Urothelium cell line (cell line): ENCODE data around the gene R3HDM2.
A peak's percentile ranks its signal among the peaks of the same experiment; 100 is the strongest.
"Not testable (repeated sequence)": the region's sequence is repeated elsewhere in the genome, so short reads cannot be mapped to it uniquely, and the experiment has no call there.

Source experiments
- DNase-seq: peaks from one replicate; pipeline ENCODE4 v3.0.0; 2011; ENCODE audit warnings: low spot score, mixed read lengths
- FAIRE-seq: peaks from 2 replicates; lab custom pipeline; 2011; peaks lifted over from hg19 to GRCh38; lab: Jason Lieb, UNC

Gene R3HDM2

DNA sequence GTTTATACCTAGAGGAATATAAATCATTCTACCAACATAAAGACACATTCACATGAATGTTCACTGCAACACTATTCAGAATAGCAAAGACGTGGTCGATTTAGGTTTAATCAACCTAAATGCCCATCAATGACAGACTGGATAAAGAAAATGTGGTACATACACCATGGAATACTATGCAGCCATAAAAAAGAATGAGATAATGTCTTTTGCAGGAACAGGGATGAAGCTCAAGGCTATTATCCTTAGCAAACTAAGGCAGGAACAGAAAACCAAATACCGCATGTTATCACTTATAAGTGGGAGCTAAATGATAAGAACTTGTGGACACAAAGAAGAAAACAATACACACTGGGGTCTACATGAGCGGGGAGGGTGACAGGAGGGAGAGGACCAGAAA, 94.5 kb downstream of the R3HDM2 start:
- FAIRE-seq, DNase-seq: not testable (repeated sequence)

DNA sequence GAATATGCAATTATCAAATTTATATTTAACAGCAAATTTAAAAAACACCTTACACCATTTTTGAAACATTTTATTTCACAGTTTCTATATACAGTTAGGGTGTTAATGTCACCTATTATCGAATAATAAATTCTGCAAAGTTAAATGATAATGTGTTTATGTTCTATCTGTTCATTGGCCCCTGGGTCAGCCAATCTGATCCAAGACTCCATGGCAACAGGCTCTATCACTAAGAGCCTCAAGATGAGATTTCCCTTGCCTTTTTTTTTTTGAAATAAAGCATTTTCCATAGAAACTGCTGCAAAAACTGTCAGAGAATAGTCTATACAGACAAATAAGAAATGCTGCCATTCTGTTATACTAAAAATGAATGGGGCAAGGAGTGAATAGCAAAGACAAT, 96.6 kb downstream of the R3HDM2 start:
- DNase-seq (no peak), FAIRE-seq (no peak)

DNA sequence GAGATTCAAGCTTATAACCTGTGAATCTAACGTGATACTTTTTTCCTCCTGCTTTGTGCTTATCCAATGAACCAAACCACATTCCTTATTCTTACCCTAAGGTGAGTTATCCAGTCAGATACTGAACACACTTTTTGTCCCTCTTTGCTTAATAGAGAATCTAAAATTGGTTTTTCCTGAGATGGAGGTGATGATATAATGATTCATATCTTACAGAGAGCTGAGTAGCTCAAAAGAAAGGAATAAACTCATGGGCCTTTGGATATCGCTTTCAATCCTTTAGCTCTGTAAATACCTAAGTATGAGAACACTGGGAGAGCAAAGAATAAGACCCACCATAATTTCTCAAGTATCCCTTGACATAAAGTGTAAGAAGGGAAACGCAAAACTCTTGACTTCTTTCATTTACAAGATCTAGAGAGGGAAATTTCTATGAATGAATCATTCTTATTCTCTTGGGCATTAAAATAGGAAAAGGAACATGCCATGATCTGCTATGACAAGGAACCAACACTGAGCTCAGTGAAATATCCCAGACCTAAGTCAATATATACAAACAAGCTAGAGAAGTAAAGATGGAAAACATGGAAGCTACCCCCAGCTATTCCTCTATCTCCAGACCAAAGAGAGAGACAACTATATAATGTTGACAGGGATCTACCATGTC, 98.1 kb downstream of the R3HDM2 start:
- no peak for DNase-seq

DNA sequence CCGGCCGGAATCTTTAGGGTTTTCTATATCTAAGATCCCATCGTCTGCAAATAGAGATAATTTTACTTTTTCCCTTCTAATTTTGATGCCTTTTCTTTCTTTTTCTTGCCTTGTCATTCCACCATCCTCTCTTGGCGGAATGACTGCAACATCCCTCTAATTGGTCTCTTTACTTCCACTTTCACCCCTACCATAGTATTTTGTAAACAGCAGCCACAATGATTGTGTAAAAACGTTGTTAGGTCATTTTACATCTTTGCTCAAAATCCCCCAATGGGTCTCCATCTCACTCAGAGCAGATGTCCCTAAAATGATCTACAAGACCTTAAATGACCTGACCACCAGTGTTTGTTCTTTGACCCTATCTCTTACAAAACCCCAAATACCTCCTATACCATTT, 99.9 kb downstream of the R3HDM2 start:
- no peak for FAIRE-seq
- no peak for DNase-seq

More for the DNA sequence above, 98.1 kb downstream of the R3HDM2 start:
- FAIRE-seq: no peak

DNA sequence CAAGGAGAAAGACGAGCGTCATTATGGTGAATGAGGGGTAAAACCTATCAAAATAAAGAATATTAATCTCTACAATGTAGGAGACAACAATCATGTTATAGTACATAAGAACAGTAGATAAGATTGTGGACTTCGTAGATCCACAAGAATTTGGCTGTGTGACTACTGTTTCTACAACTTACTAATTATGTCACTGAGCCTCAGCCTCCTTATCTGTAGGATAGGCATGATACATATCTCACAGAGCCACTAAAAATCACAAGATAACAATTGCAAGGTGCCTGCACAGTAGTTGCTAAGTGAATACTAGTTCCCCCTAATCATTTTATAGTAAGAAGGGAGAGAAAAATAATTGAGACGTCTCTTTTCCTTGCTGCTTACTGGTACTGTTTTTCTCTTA, 101.6 kb downstream of the R3HDM2 start:
- FAIRE-seq (no peak), DNase-seq (no peak)

DNA sequence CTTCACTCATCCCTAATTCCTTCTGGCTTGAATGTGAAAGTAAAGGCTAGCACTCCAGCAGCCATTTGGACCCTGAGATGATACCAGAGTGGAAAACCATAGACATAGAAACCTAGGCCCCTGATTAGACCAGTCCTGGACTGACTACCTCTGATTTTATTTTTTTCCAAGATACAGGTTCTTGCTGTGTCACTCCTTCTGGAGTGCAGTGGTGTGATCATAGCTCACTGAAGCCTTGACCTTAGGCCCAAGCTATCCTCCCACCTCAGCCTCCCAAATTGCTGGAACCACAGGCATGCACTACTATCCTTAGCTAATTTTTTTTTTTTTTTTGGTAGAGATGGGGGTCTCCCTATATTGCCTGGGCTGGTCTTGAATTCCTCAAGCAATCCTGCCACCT, 105.4 kb downstream of the R3HDM2 start:
- no peak for FAIRE-seq
- DNase-seq: no peak

DNA sequence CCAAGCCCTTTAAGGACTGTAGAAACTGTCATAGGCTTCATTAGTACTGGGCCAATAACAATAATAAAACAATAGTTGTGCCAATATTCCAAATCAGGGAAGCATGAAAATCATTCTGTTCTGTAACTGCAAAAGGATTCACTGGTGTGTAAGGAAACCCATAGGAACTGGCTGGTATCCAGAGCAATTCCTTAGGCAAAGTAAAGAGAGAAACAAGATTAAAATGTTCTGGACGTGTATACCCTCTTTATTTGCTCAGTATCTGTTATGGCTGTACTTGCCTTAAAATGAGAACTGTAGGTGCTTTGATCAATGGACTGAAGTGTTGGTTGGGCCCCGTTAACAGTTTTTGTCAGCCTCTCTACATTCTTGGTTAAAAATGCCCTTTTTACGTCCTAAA, 107.4 kb downstream of the R3HDM2 start:
- DNase-seq: no peak
- FAIRE-seq: no peak

DNA sequence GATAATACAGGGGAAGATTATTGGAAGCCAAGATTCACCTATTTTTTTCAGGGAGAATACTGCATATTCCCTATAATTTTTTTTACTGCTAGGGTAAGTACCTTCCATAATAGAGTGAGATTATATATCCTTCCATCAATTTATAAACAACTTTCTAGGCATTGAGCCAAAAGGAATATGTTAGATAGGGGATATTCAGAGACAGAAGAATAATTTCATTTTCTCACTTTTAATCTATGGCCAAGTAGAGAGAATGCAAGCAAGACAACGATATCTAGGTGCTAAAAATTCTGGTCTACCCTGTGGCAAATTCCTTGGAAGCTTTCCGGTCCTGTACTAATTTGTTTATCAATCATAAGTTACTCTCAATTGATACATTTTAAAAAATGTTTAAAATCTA, 110.2 kb downstream of the R3HDM2 start:
- FAIRE-seq: no peak

DNA sequence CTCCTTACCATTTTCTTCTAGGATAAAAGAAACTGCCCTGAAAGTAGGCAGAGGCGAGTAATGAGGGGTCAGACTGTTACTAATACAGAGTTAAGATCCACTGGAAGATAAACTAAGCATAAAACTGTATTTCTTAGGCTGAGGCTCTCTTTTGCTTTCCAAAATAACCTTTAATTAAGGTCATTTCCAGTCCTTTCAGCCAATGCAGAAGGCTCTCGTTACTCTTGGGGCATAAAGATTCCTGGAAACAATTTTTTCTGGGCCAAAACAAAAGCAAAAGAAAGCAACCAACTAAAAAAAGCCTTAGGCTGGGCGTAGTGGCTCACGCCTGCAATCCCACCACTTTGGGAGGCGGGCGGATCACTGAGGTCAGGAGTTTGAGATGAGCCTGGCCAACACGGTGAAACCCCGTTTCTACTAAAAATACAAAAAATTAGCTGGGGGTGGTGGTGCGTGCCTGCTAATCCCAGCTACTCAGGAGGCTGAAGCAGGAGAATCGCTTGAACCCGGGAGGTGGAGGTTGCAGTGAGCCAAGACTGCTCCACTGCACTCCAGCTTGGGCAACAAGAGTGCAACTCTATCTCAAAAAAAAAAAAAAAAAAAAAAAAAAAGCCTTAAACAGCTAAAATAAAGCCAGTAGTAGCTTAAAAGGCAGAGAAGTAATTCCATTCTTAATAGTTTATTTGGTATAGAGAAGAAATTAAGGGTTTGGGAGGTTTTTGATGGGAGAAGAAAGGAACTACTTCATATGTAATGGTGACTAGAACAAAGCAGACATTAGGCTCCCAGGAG, 111.0 kb downstream of the R3HDM2 start:
- FAIRE-seq (no peak), DNase-seq (no peak)

More for the DNA sequence above, 110.2 kb downstream of the R3HDM2 start:
- DNase-seq: no peak

DNA sequence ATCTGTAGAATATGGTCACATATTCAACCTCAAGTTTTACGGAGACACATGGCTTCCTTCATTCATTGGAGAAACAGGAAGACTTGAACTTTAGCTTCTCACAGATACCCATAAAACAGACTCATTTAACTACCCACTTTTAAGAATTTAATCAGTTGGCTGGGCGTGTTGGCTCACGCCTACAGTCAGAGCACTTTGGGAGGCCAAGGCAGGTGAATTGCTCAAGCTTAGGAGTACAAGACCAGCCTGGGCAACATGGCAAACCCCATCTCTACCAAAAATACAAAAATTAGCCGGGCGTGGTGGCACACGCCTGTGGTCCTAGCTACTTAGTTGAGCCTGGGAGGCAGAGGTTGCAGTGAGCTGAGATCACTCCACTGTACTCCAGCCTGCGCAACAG, 115.2 kb downstream of the R3HDM2 start:
- no peak for FAIRE-seq

DNA sequence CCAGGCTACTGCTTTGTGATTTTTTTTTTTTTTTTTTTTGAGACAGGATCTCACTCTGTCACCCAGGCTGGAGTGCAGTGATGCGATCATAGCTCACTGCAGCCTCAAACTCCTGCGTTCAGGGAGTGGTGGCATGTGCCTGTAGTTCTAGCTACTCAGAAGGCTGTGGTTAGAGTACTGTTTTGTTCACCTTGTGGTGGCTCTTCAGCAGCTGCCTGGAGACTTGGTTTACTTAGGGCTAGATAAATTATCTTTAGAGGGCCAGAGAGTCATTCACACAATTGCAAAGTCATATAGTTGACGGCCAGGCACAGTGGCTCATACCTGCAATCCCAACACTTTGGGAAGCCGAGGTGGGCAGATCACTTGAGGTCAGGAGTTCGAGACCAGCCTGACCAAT, 118.6 kb downstream of the R3HDM2 start:
- not testable (repeated sequence) for DNase-seq, FAIRE-seq

More for the DNA sequence above, 115.2 kb downstream of the R3HDM2 start:
- DNase-seq: no peak

DNA sequence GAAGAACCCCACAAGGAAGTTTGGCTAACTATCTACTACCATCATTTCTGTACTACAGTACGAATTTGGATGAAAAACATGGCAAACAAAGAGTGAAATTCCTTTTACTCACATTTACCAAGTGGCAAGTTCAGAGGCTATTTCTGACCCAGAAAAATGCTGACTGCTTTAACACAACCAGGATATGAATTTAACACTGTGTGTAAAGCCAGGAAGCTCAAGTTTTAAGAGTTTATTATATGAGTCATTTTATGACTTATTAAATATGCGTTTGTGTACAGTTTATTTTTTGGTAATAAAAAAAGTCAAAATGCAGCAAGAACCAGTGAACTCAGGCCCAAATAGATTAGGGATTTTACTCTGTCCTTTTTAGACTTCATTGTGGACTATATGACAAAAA, 121.4 kb downstream of the R3HDM2 start:
- DNase-seq (no peak), FAIRE-seq (no peak)

DNA sequence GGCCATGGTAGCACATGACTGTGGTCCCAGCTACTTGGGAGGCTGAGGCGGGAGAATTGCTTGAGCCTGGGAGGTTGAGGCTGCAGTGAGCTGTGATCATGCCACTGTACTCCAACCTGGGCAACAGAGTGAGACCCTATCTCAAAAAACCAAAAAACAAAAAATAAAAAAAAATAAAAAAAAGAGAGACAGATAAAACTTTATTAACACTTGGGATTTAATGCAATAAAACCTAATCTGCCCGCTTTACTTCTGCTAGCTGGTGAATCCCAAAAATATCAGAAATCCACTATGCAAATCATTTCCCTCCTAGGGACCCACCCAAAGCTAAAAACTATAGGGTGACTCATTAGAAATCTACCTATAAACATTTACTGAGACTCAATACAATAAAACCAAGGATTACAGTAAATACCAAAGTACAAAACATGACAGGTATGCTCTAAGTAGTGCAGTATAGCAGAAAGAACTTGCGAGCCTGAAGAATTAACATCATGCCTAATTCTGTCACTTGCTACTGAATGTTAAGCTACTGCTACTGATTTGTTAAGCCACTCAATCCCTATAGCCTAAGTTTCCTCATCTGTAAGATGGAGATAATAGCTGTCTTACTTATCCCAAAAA, 129.8 kb downstream of the R3HDM2 start:
- FAIRE-seq: no peak

DNA sequence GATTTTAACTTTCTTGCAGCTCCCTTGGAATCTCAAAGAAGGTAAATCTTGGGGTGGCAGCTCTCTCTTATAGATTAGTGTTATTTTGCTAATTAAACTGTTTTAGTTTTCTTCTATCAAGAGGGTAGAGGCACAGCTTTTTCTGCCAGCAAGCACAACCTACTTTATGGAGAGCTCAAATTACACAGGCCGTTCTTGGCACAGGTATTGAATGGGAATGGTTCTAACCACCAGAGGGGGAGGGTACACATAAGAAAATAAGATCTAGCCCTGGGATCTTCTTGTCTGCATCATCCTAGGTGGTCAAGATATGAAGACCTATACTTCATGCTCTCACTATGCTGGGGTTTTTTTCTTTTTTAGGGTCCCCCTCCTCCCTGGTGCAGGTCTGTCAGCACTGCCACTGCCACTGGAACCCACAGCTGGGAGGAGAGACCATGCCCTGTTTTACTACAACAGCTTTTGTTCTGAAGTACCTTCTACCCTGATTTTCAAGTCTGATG, 131.3 kb downstream of the R3HDM2 start:
- FAIRE-seq: no peak
- DNase-seq: no peak

More for the DNA sequence above, 129.8 kb downstream of the R3HDM2 start:
- DNase-seq: no peak

DNA sequence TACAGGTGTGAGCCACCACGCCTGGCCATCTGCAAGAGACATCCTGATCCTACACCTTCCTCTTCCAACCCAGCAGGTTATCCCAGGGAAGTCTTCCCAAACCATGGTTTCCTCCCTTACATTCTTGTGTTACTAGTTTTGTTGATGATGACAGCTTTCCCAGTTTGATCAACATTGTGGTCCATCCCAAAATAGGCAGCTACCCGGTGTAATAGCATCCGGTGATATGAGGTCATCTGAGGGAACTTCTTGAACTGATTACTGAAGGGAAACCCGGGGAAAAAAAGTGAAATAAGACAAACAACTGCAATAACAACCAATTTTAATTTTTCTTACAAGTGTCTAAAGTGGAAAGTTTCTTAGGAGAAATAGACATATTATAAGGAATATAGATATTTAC, 134.6 kb downstream of the R3HDM2 start:
- DNase-seq: no peak
- no peak for FAIRE-seq

DNA sequence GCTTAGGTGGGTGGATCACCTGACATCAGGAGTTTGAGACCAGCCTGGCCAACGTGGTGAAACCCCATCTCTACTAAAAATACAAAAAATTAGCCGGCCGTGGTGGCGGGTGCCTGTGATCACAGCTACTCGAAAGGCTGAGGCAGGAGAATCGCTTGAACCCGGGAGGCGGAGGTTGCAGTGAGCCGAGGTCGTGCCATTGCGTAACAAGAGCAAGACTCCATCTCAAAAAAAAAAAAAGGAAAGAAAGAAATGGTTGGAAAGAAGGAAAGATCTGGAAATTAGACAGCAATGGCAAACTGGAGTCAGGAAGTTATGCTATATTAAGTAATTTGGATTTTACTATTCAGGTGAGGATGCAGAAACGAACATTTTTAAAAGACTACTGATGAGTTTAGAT, 148.8 kb downstream of the R3HDM2 start:
- not testable (repeated sequence) for FAIRE-seq, DNase-seq

DNA sequence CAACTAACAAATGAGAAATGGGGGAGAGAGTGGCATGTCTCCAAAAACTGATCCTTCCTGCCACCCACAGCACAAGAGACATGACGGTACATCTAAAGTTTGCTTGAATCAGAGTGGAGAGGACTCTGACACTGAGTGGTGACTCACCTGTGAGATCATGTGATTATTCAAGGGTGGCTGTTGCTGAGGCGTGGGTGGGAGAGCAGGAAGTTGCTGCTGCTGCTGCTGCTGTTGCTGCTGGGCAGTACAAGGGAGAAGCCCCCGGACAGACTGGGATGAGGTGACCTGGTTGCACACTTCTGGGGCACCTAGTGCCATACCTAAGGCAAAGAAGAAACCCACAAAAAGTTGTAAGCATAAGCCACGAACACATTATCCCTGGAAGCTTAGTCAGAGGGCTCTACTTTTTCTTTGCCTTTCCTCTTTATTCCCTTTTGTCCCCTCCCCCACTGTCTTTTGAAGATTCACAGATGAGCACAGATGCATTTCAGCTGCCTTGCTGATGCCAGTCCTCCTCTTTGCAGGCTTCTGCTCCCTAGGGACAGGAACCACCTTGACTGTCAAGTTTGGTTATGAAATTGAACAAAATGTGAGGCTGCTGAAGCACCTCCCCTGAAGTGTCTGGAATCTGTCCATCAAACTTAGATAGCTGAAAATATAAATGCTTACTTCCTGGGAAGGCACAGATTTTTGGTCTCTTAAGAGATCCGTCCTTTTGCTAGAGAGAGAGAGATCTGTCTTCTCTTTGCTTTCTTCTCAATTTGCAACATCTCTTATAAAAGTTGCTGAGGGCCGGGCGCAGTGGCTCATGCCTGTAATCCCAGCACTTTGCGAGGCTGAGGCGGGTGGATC, 150.4 kb downstream of the R3HDM2 start:
- peak; percentile 27 for FAIRE-seq

DNA sequence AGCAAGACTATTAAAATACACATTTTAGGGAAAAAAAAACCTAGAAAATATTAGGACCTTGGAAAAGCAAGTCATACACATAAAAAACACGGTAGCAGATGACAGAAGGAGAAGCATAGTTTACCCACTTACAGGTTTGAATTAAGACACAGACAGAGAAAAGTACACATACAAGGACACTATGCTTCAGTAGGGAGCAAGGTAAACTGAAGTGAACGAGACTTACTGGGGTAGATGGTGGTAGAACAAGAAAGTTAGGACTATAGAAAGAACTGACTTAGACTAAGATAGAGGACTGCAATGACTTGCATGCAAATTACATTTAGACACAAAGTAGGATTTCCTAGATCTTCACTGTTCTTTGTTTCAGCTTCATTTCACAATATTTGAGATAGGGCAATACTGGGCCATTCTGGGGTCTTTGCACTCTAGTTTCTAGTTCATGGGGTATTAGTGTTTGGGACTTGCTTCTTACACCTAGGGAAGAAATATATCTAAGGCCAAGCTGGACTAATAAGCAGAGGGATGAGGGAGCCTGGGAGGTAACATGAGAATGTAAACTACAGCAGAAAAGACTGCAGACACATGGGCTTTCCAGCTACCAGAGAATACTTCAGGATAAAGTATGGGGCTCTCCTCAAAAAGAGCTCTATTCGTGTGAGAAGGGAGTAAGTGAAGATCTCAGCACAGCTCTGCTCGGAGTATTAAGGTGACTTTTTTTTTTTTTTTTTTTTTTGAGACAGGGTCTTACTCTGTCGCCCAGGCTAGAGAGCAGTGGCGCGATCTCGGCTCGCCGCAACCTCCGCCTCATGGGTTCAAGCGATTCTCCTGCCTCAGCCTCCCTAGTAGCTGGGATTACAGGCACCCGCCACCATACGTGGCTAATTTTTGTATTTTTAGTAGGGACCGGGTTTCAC, 152.1 kb downstream of the R3HDM2 start:
- DNase-seq (no peak), FAIRE-seq (no peak)

More for the DNA sequence above, 150.4 kb downstream of the R3HDM2 start:
- DNase-seq: peak; percentile 87

DNA sequence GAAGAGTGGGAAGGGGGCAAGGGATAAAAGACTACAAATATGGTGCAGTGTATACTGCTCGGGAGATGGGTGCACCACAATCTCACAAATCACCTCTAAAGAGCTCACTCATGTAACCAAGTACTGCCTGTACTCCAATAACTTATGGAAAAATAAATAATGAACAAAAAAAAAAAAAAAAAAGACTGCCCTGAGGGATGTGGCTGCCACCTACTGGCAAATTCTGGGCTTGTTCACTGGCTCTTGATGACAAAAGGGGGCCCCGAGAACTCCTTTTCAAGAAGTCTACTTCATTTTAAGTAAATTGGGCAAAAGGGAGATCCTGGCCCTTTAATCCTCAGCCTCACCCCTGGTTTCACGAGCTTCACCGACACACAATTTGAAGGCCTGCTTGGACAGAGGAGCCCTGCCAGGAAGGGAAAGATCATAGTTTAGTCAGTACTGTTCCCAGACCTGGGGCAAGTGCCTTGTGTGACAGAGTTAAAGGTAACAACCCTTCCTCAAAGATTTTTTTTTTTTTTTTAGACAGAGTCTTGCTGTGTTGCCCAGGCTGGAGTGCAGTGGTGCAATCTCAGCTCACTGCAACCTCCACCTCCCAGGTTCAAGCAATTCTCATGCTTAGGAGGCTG, 153.8 kb downstream of the R3HDM2 start:
- no peak for FAIRE-seq
- DNase-seq: peak; percentile 51
